HG03575 (cell line): ENCODE results near the gene SCRN3.
"Not testable (repeated sequence)": the region's sequence is repeated elsewhere in the genome, so short reads cannot be mapped to it uniquely, and the experiment has no call there.

Source experiments
- ATAC-seq: cut with Tn5 transposase; IDR thresholded peaks from one replicate; pipeline ENCODE4 v1.9.1; 2021; ENCODE audit not compliant: unreplicated experiment, insufficient number of reproducible peaks, low FRiP score; ENCODE audit errors: extremely low read depth

The SCRN3 gene

GRCh38 chr2:174395284-174395968 is at the start of gene SCRN3:
Gene SCRN3 (plus strand): TSS chr2:174395730. CDS start chr2:174398284, 2,554 bp downstream.
- ATAC-seq: peak; percentile 69

GRCh38 chr2:174350018-174350417 is 45.5 kb upstream of the SCRN3 start:
- ATAC-seq: no peak

GRCh38 chr2:174350593-174351181 is 44.8 kb upstream of the SCRN3 start:
- ATAC-seq: no peak

- ATAC-seq: no peak
Measured at GRCh38 chr2:174353004-174353403, 42.5 kb upstream of the SCRN3 start.

- no peak for ATAC-seq
Measured at GRCh38 chr2:174356347-174356746, 39.2 kb upstream of the SCRN3 start.

GRCh38 chr2:174359663-174360062 is 35.9 kb upstream of the SCRN3 start:
- not testable (repeated sequence) for ATAC-seq

- ATAC-seq: no peak
Measured at GRCh38 chr2:174362949-174363348, 32.6 kb upstream of the SCRN3 start.

GRCh38 chr2:174363492-174364225 is 31.9 kb upstream of the SCRN3 start:
- ATAC-seq: not testable (repeated sequence)

- no peak for ATAC-seq
Measured at GRCh38 chr2:174364628-174365027, 30.9 kb upstream of the SCRN3 start.

GRCh38 chr2:174365571-174365970 is 30.0 kb upstream of the SCRN3 start:
- ATAC-seq: no peak

- no peak for ATAC-seq
Measured at GRCh38 chr2:174368691-174369090, 26.8 kb upstream of the SCRN3 start.

GRCh38 chr2:174376967-174377366 is 18.6 kb upstream of the SCRN3 start:
- ATAC-seq: no peak

- no peak for ATAC-seq
Measured at GRCh38 chr2:174383796-174384195, 11.7 kb upstream of the SCRN3 start.

- no peak for ATAC-seq
Measured at GRCh38 chr2:174385201-174385600, 10.3 kb upstream of the SCRN3 start.

GRCh38 chr2:174388706-174389105 is 6.8 kb upstream of the SCRN3 start:
- not testable (repeated sequence) for ATAC-seq

- ATAC-seq: no peak
Measured at GRCh38 chr2:174389542-174389941, 6.0 kb upstream of the SCRN3 start.

GRCh38 chr2:174390303-174390702 is 5.2 kb upstream of the SCRN3 start:
- not testable (repeated sequence) for ATAC-seq

- no peak for ATAC-seq
Measured at GRCh38 chr2:174392706-174393105, 2.8 kb upstream of the SCRN3 start.

GRCh38 chr2:174395969-174396630 is 570 bp downstream of the SCRN3 start:
- ATAC-seq: no peak

GRCh38 chr2:174397773-174398172 is 2.2 kb downstream of the SCRN3 start:
- no peak for ATAC-seq
